K562 (cell line): Measurements from ENCODE around the gene NAGLU. TPM values are rescaled to one million over a fixed set of nuclear protein-coding genes. Genes with fewer than 3 reads are reported as not detected.

Experiments
- EHMT2 ChIP-seq: fragments of 450-650 bp; IDR thresholded peaks from 2 replicates; pipeline ENCODE4 v1.6.1; 2018; ENCODE audit warnings: antibody characterized with exemption
- GTF2A2 ChIP-seq: IDR thresholded peaks from 2 replicates; pipeline ENCODE4 v1.6.1; 2016; ENCODE audit warnings: mild to moderate bottlenecking, missing genetic modification characterization, missing compliant biosample characterization
- HNRNPUL1 ChIP-seq: fragments of 200-400 bp; formaldehyde crosslinking; IDR thresholded peaks from 2 replicates; pipeline ENCODE4 v1.6.1; 2017; ENCODE audit warnings: low read length
- HOXB6 ChIP-seq: fragments of 250-450 bp; sonication (Bioruptor Pico); IDR thresholded peaks from 2 replicates; pipeline ENCODE4 v1.5.1; 2022; ENCODE audit warnings: mild to moderate bottlenecking, borderline replicate concordance
- JUNB ChIP-seq: fragments of 450-650 bp; formaldehyde crosslinking; conservative IDR thresholded peaks from 2 replicates; pipeline ENCODE4 v1.4.0; 2020; ENCODE audit warnings: mild to moderate bottlenecking
- TEAD1 ChIP-seq, 2 experiments: fragments of 450-650 bp in 1 of 2; sonication (generic) in 1 of 2; formaldehyde crosslinking; IDR thresholded peaks; 2 replicates each; pipeline versions ENCODE4 v1.4.0 to v1.8.0; 2020 to 2022; ENCODE audit warnings: mild to moderate bottlenecking in 2 of 2, missing genetic modification reagents in 1 of 2
- ZNF407 ChIP-seq: fragments of 450-650 bp; IDR thresholded peaks from 2 replicates; pipeline ENCODE4 v1.6.1; 2016; ENCODE audit warnings: low read depth
- ZNF57 ChIP-seq: fragments of 450-650 bp; formaldehyde crosslinking; IDR thresholded peaks from 2 replicates; pipeline ENCODE4 v1.4.0; 2020; ENCODE audit warnings: mild to moderate bottlenecking, moderate library complexity
- ZNF609 ChIP-seq: sonication (generic); formaldehyde crosslinking; IDR thresholded peaks from 2 replicates; pipeline ENCODE4 v1.8.1; 2023; ENCODE audit warnings: missing genetic modification reagents, mild to moderate bottlenecking, borderline replicate concordance
- ZNF75A ChIP-seq: fragments of 450-650 bp; formaldehyde crosslinking; IDR thresholded peaks from 2 replicates; pipeline ENCODE4 v1.4.0; 2020; ENCODE audit warnings: mild to moderate bottlenecking
- polyA plus RNA-seq, 8 experiments: library from polyadenylated mRNA; depleted of rRNA in 4 of 8; stranded (reverse) in 5 of 8; unstranded in 3 of 8; fragments of >200 nt; fragmentation: Nextera tagmentation in 2 of 8; fragmentation: Illumina TruSeq in 1 of 8; extraction: Ambion mirVana in 2 of 8; extraction: Trizol in 1 of 8; gene quantifications; 2 replicates each; pipeline versions ENCODE4 v1.2.1 to v1.2.3, GENCODE V29; 2011 to 2014; ENCODE audit warnings: inconsistent platforms in 1 of 8, missing spikeins in 1 of 8
- total RNA-seq, 7 experiments: library from RNA; depleted of rRNA in 6 of 7; stranded (reverse); fragments of >200 nt in 6 of 7; fragmentation: Illumina TruSeq in 2 of 7; extraction: Trizol in 2 of 7; gene quantifications; 2 replicates each; pipeline versions ENCODE4 v1.2.1 to v1.2.3, GENCODE V29; 2011 to 2021; ENCODE audit warnings: low replicate concordance in 1 of 7
- TF ChIP-seq, protein P1 (sequence below): fragments of 250-450 bp; sonication (Bioruptor Pico); IDR thresholded peaks from 2 replicates; pipeline ENCODE4 v1.5.0; 2022; ENCODE audit warnings: mild to moderate bottlenecking

The NAGLU gene
- total and polyA plus RNA-seq, 9 of the 15 experiments (the other 6 are each of a cell fraction or from before 2014, with no cell fraction given), result 0.04 to 21.5 (median 8.5) TPM

- TF ChIP-seq ZNF407 (no peak), ZNF609 (CRISPR knock-in tag) (no peak), ZNF57 (CRISPR knock-in tag) (peak; percentile 74; the same call in 1 of the 2 replicates), TEAD1 (CRISPR knock-in tag; IDR thresholded peaks at IDR 0.05) (peak; percentile 51 to 98; a peak in 2 of 4 replicates), EHMT2 (no peak), HNRNPUL1 (no peak), GTF2A2 (peak; percentile 94), ZNF75A (CRISPR knock-in tag) (peak; percentile 34; the same call in 1 of the 2 replicates), JUNB (CRISPR knock-in tag) (0 out of 2 replicates have a peak, but pooled peaks have one; percentile 5), HOXB6 (CRISPR knock-in tag) (peak; percentile 61; the same call in 1 of the 2 replicates)
- TF ChIP-seq, protein P1, sequence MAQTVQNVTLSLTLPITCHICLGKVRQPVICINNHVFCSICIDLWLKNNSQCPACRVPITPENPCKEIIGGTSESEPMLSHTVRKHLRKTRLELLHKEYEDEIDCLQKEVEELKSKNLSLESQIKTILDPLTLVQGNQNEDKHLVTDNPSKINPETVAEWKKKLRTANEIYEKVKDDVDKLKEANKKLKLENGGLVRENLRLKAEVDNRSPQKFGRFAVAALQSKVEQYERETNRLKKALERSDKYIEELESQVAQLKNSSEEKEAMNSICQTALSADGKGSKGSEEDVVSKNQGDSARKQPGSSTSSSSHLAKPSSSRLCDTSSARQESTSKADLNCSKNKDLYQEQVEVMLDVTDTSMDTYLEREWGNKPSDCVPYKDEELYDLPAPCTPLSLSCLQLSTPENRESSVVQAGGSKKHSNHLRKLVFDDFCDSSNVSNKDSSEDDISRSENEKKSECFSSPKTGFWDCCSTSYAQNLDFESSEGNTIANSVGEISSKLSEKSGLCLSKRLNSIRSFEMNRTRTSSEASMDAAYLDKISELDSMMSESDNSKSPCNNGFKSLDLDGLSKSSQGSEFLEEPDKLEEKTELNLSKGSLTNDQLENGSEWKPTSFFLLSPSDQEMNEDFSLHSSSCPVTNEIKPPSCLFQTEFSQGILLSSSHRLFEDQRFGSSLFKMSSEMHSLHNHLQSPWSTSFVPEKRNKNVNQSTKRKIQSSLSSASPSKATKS (CRISPR knock-in tag), result peak; percentile 87; the same call in 1 of the 2 replicates
These were observed 640 bp upstream of the NAGLU start (continued) for GRCh38 chr17:42535155-42536047.
